Panc1 (cell line): Measurements from ENCODE around the gene CKAP4. TPM values are rescaled to one million over a fixed set of nuclear protein-coding genes. Genes with fewer than 3 reads are reported as not detected.

Experiments
- ATAC-seq: fragments of 200-7000 bp; cut with Tn5 transposase; 2 replicates; pipeline ENCODE4 v1.9.1; 2020; ENCODE audit warnings: mild to moderate bottlenecking, moderate library complexity
- BruUV-seq: library from RNA; stranded (reverse); fragments of 400-500 nt; replicated peaks from 2 replicates; lab custom pipeline; 2021; lab: Mats Ljungman, UMichigan
- CTCF ChIA-PET: fragments of 300-600 bp; sonication (Branson Sonifier 250); formaldehyde crosslinking; loops from one replicate; lab custom pipeline; 2022; ENCODE audit warnings: antibody characterized with exemption; lab: Charles Lee
- POLR2A ChIA-PET: fragments of 300-600 bp; sonication (Branson Sonifier 250); formaldehyde crosslinking; loops from one replicate; lab custom pipeline; 2022; ENCODE audit warnings: antibody characterized with exemption; lab: Charles Lee
- DNase-seq: peaks from one replicate; pipeline ENCODE4 v3.0.0-alpha.2; 2010; ENCODE audit warnings: low read depth, low spot score
- H3K27ac ChIP-seq: 2 replicates; pipeline ENCODE4 v1.5.1; 2011; ENCODE audit warnings: mild to moderate bottlenecking, low read length, inconsistent platforms
- H3K27me3 ChIP-seq: fragments of 200-500 bp; sonication (Bioruptor generic); 2 replicates; pipeline ENCODE4 v1.6.0; 2014; ENCODE audit warnings: low read length, inconsistent platforms; ENCODE audit not compliant: control insufficient read depth, insufficient read depth
- H3K36me3 ChIP-seq: fragments of 200-500 bp; sonication (Bioruptor generic); 2 replicates; pipeline ENCODE4 v1.5.1; 2014; ENCODE audit warnings: inconsistent platforms, mild to moderate bottlenecking, low read length, moderate library complexity; ENCODE audit not compliant: control insufficient read depth, insufficient read depth
- H3K4me1 ChIP-seq: 2 replicates; pipeline ENCODE4 v1.5.1; 2011; ENCODE audit warnings: inconsistent platforms, mild to moderate bottlenecking, low read length, moderate library complexity; ENCODE audit not compliant: control insufficient read depth, insufficient read depth
- H3K4me3 ChIP-seq, 2 experiments: 2 replicates each; pipeline ENCODE4 v1.5.1; 2011 to 2012; ENCODE audit warnings: low read depth in 2 of 2, low read length in 2 of 2, mild to moderate bottlenecking in 2 of 2, inconsistent platforms in 1 of 2, moderate library complexity in 1 of 2
- H3K9me3 ChIP-seq: fragments of 200-500 bp; sonication (Bioruptor generic); 2 replicates; pipeline ENCODE4 v1.5.1; 2014; ENCODE audit warnings: low read depth, mild to moderate bottlenecking, inconsistent platforms, low read length, moderate library complexity; ENCODE audit not compliant: control insufficient read depth, insufficient read depth
- POLR2AphosphoS5 ChIP-seq: IDR thresholded peaks from 2 replicates; pipeline ENCODE4 v1.6.1; 2012; ENCODE audit warnings: mild to moderate bottlenecking, low read depth, low read length, moderate library complexity
- REST ChIP-seq, 2 experiments: IDR thresholded peaks; 2 replicates each; pipeline ENCODE4 v1.6.1; 2011 to 2012; ENCODE audit warnings: low read depth in 2 of 2, control low read depth in 1 of 2, low read length in 1 of 2, mild to moderate bottlenecking in 1 of 2, moderate library complexity in 1 of 2; ENCODE audit not compliant: insufficient read depth in 1 of 2
- SIN3A ChIP-seq: IDR thresholded peaks from 2 replicates; pipeline ENCODE4 v1.6.1; 2012; ENCODE audit warnings: low read depth, mild to moderate bottlenecking, low read length, moderate library complexity, borderline replicate concordance; ENCODE audit not compliant: insufficient read depth
- TCF7L2 ChIP-seq: IDR thresholded peaks from 2 replicates; pipeline ENCODE4 v1.6.1; 2011; ENCODE audit warnings: mild to moderate bottlenecking, low read depth, low read length, inconsistent platforms
- in situ Hi-C: cut with HindIII; loops from 2 replicates; pipeline ENCODE4 v1.10.0; 2016; ENCODE audit warnings: low sequenced_read_pairs, low pct_unique_long_range_greater_than_20kb
- intact Hi-C: fragments of 100-400 bp; cut with micrococcal nuclease; formaldehyde crosslinking; loops from one replicate; pipeline ENCODE4 v1.10.0; 2022; ENCODE audit not compliant: unreplicated experiment
- total RNA-seq: library from RNA; stranded (reverse); gene quantifications from one replicate; pipeline ENCODE4 v1.2.1, GENCODE V29; 2021; ENCODE audit not compliant: unreplicated experiment
- TF ChIP-seq, protein P1 (sequence below): fragments of 450-650 bp; IDR thresholded peaks from 2 replicates; pipeline ENCODE4 v1.5.1; 2017; ENCODE audit warnings: mild to moderate bottlenecking

CKAP4 gene
- total RNA-seq, 1 experiment from 2014 or later: 95.9 TPM

DNA sequence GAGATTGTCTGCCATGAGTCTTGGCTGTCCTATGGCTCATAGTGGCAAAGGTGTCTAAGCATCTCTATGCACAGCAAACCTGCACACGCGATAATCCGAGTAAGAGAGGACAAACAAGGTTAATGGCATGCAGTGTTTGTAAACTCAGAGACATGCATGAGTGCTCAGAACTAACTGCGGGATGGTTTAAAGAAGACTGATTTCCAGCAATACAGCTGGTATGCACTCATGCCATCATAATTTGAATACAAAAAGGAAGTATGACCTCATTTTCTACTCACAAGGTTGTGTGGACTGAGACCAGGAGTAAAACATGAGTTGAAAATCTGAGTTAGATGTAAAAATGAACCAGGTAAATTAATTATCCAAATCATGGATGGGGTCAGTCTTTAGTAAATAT is 38.2 kb upstream of the CKAP4 start:
- Histone ChIP-seq H3K4me3 (no peak overlapping the region), H3K4me1 (peaks cover 6% of the 10 kb centered on the region; the same call in 1 of the 2 replicates), H3K27me3 (no peaks in the 10 kb centered on the region), H3K36me3 (no peaks in the 10 kb centered on the region), H3K9me3 (peaks cover 1% of the 10 kb centered on the region; the same call in 1 of the 2 replicates), H3K27ac (no peak overlapping the region)
- in situ Hi-C loops (no loop called here), intact Hi-C loops (no loop called here)
- ATAC-seq (no peak), DNase-seq (no peak)
- no peak for TF ChIP-seq TCF7L2
- TF ChIP-seq SIN3A: no peak
- TF ChIP-seq POLR2AphosphoS5: no peak
- TF ChIP-seq, protein P1, sequence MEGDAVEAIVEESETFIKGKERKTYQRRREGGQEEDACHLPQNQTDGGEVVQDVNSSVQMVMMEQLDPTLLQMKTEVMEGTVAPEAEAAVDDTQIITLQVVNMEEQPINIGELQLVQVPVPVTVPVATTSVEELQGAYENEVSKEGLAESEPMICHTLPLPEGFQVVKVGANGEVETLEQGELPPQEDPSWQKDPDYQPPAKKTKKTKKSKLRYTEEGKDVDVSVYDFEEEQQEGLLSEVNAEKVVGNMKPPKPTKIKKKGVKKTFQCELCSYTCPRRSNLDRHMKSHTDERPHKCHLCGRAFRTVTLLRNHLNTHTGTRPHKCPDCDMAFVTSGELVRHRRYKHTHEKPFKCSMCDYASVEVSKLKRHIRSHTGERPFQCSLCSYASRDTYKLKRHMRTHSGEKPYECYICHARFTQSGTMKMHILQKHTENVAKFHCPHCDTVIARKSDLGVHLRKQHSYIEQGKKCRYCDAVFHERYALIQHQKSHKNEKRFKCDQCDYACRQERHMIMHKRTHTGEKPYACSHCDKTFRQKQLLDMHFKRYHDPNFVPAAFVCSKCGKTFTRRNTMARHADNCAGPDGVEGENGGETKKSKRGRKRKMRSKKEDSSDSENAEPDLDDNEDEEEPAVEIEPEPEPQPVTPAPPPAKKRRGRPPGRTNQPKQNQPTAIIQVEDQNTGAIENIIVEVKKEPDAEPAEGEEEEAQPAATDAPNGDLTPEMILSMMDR: no peak
- TF ChIP-seq REST (IDR thresholded peaks at IDR 0.05; ENCODE audit: insufficient read depth in 1 of 2, low read depth in 2 of 2, low read length in 1 of 2): no peak
- ChIA-PET CTCF (no interaction called here), POLR2A (no interaction called here)
- no TSS peak for BruUV-seq

GRCh38 chr12:106284358-106285105 is 36.7 kb upstream of the CKAP4 start:
- Histone ChIP-seq H3K36me3 (no peaks in the 10 kb centered on the region), H3K4me1 (peaks cover 6% of the 10 kb centered on the region; the same call in 1 of the 2 replicates), H3K27me3 (no peaks in the 10 kb centered on the region), H3K27ac (no peak overlapping the region), H3K4me3 (no peak overlapping the region), H3K9me3 (peaks cover 2% of the 10 kb centered on the region; the same call in 1 of the 2 replicates)
- ChIA-PET CTCF (no interaction called here), POLR2A (no interaction called here)
- ATAC-seq (no peak), DNase-seq (no peak)
- BruUV-seq: no TSS peak
- intact Hi-C loops (no loop called here), in situ Hi-C loops (no loop called here)
- no peak for TF ChIP-seq SIN3A
- no peak for TF ChIP-seq REST (IDR thresholded peaks at IDR 0.05; ENCODE audit: insufficient read depth in 1 of 2, low read depth in 2 of 2, low read length in 1 of 2)
- no peak for TF ChIP-seq TCF7L2
